ENCODE results near the gene ANKRD17. TPM values are rescaled to one million over a fixed set of nuclear protein-coding genes. Genes with fewer than 3 reads are reported as not detected.

ANKRD17 gene
- total and polyA plus RNA-seq, 2 donors (not counting 3 experiments of a cell fraction or from before 2014, with no cell fraction given) = 33.3 to 64.4 TPM

- H3K79me2 ChIP-seq (ENCODE audit: control insufficient read depth, insufficient read depth, low read length) = peaks cover 99% of the 10 kb centered on the region
- CTCF ChIA-PET = no interaction called here
Measured at GRCh38 chr4:73251384-73251783, 7.2 kb downstream of the ANKRD17 start.

DNA sequence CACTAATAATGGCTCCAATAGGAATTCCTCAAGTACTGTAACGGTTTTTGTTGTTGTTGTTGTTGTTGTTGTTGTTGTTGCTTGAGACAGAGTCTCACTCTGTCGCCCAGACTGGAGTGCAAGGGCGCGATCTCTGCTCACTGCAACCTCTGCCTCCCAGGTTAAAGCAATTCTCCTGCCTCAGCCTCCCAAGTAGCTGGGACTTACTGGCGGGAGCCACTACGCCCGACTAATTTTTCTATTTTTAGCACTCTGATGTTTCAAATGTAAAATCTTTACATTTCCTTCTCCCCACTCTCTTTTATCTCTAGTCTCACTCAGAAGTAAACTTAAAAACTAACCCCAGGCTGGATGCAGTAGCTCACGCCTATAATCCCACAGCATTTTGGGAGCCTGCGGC, 8.0 kb downstream of the ANKRD17 start:
- no peak overlapping the region for H3K27ac ChIP-seq (ENCODE audit: insufficient read depth, low read depth, low read length)
- dilution Hi-C loops (cut with MboI; ENCODE audit: extremely low pct_ligation_motif_present, low sequenced_read_pairs) = no loop called here
- H3K9me3 ChIP-seq (replicated peaks; ENCODE audit: control insufficient read depth, insufficient read depth, low read length) = no peaks in the 10 kb centered on the region
- H3K36me3 ChIP-seq (ENCODE audit: control insufficient read depth in 2 of 2, extremely low read depth in 1 of 2, insufficient read depth in 2 of 2, low read length in 2 of 2) = peaks cover 0 to 10% of the 10 kb centered on the region in 2 experiments
- no peaks in the 10 kb centered on the region for H3K27me3 ChIP-seq (ENCODE audit: control insufficient read depth in 2 of 2, insufficient read depth in 2 of 2, low read length in 2 of 2)
- ChIA-PET POLR2A (no interaction called here), CTCF (no interaction called here)
- peaks cover 99% of the 10 kb centered on the region for H3K79me2 ChIP-seq (ENCODE audit: control insufficient read depth, insufficient read depth, low read length)
- H3K9ac ChIP-seq (replicated peaks; ENCODE audit: extremely low read depth, insufficient read depth, low read length) = no peak overlapping the region
- H3K4me3 ChIP-seq (replicated peaks in 1 of 3; ENCODE audit: insufficient read depth in 1 of 3, low read depth in 1 of 3, low read length in 3 of 3) = no peak overlapping the region
- no peak for TF ChIP-seq MYC (IDR thresholded peaks at IDR 0.05; ENCODE audit: low read depth, low read length)
- TF ChIP-seq JUN (IDR thresholded peaks at IDR 0.05; ENCODE audit: borderline replicate concordance, insufficient read depth, insufficient read length, low read depth) = no peak
- TF ChIP-seq POLR2AphosphoS5 (IDR thresholded peaks at IDR 0.05; ENCODE audit: insufficient read depth, low read depth, low read length) = no peak
- TF ChIP-seq, protein P1, sequence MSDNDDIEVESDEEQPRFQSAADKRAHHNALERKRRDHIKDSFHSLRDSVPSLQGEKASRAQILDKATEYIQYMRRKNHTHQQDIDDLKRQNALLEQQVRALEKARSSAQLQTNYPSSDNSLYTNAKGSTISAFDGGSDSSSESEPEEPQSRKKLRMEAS (IDR thresholded peaks at IDR 0.05; ENCODE audit: insufficient read depth, insufficient read length) = no peak
- TF ChIP-seq, protein P2, sequence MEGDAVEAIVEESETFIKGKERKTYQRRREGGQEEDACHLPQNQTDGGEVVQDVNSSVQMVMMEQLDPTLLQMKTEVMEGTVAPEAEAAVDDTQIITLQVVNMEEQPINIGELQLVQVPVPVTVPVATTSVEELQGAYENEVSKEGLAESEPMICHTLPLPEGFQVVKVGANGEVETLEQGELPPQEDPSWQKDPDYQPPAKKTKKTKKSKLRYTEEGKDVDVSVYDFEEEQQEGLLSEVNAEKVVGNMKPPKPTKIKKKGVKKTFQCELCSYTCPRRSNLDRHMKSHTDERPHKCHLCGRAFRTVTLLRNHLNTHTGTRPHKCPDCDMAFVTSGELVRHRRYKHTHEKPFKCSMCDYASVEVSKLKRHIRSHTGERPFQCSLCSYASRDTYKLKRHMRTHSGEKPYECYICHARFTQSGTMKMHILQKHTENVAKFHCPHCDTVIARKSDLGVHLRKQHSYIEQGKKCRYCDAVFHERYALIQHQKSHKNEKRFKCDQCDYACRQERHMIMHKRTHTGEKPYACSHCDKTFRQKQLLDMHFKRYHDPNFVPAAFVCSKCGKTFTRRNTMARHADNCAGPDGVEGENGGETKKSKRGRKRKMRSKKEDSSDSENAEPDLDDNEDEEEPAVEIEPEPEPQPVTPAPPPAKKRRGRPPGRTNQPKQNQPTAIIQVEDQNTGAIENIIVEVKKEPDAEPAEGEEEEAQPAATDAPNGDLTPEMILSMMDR (IDR thresholded peaks at IDR 0.05; ENCODE audit: extremely low read depth in 1 of 2, insufficient read depth in 1 of 2, low read depth in 1 of 2, low read length in 2 of 2) = no peak
- no peak for TF ChIP-seq POLR2A (IDR thresholded peaks at IDR 0.05; ENCODE audit: low read depth, low read length)
- no peak for TF ChIP-seq EZH2 (IDR thresholded peaks at IDR 0.05; ENCODE audit: borderline replicate concordance, low read depth, low read length, severe bottlenecking)
- no peak for TF ChIP-seq FOS (IDR thresholded peaks at IDR 0.05; ENCODE audit: borderline replicate concordance, insufficient read depth, low read length)
- no peak for TF ChIP-seq GATA2 (IDR thresholded peaks at IDR 0.05; ENCODE audit: insufficient read depth, insufficient read length, low read depth, low read length)
- no peak overlapping the region for H2AFZ ChIP-seq (ENCODE audit: low read depth, low read length)
- no TSS peak for BruUV-seq (replicated peaks)
- DNase-seq (ENCODE audit: low read depth, low spot score) = no peak
- FAIRE-seq = no peak
- peaks cover 8% of the 10 kb centered on the region for H4K20me1 ChIP-seq (replicated peaks; ENCODE audit: control insufficient read depth, extremely low read depth, insufficient read depth, low read length)
- intact Hi-C loops (cut with micrococcal nuclease) = no loop called here
- no peaks in the 10 kb centered on the region for H3K9me1 ChIP-seq (replicated peaks; ENCODE audit: control insufficient read depth, extremely low read depth, insufficient read depth, low read length)
- no peaks in the 10 kb centered on the region for H3K4me1 ChIP-seq (ENCODE audit: control insufficient read depth, extremely low read depth, insufficient read depth, low read length)
- no peak overlapping the region for H3K4me2 ChIP-seq (ENCODE audit: insufficient read depth, low read length)

More at GRCh38 chr4:73251384-73251783, 7.2 kb downstream of the ANKRD17 start:
- Histone ChIP-seq H3K9me3 (replicated peaks; ENCODE audit: control insufficient read depth, insufficient read depth, low read length) (no peaks in the 10 kb centered on the region), H3K9me1 (replicated peaks; ENCODE audit: control insufficient read depth, extremely low read depth, insufficient read depth, low read length) (no peaks in the 10 kb centered on the region), H3K4me3 (replicated peaks in 1 of 3; ENCODE audit: insufficient read depth in 1 of 3, low read depth in 1 of 3, low read length in 3 of 3) (no peak overlapping the region), H3K9ac (replicated peaks; ENCODE audit: extremely low read depth, insufficient read depth, low read length) (no peak overlapping the region), H3K27ac (ENCODE audit: insufficient read depth, low read depth, low read length) (no peak overlapping the region), H3K36me3 (ENCODE audit: control insufficient read depth in 2 of 2, extremely low read depth in 1 of 2, insufficient read depth in 2 of 2, low read length in 2 of 2) (peaks cover 0 to 10% of the 10 kb centered on the region in 2 experiments), H4K20me1 (replicated peaks; ENCODE audit: control insufficient read depth, extremely low read depth, insufficient read depth, low read length) (peaks cover 7% of the 10 kb centered on the region), H3K4me1 (ENCODE audit: control insufficient read depth, extremely low read depth, insufficient read depth, low read length) (peaks cover 6% of the 10 kb centered on the region), H3K4me2 (ENCODE audit: insufficient read depth, low read length) (no peak overlapping the region), H3K27me3 (ENCODE audit: control insufficient read depth in 2 of 2, insufficient read depth in 2 of 2, low read length in 2 of 2) (no peaks in the 10 kb centered on the region), H2AFZ (ENCODE audit: low read depth, low read length) (no peak overlapping the region)
- no peak for FAIRE-seq
- intact Hi-C loops (cut with micrococcal nuclease) (no loop called here), dilution Hi-C loops (cut with MboI; ENCODE audit: extremely low pct_ligation_motif_present, low sequenced_read_pairs) (no loop called here)
- DNase-seq (ENCODE audit: low read depth, low spot score) = no peak
- POLR2A ChIA-PET = no interaction called here
- no peak for TF ChIP-seq POLR2A (IDR thresholded peaks at IDR 0.05; ENCODE audit: low read depth, low read length)
- no peak for TF ChIP-seq JUN (IDR thresholded peaks at IDR 0.05; ENCODE audit: borderline replicate concordance, insufficient read depth, insufficient read length, low read depth)
- TF ChIP-seq FOS (IDR thresholded peaks at IDR 0.05; ENCODE audit: borderline replicate concordance, insufficient read depth, low read length) = no peak
- no peak for TF ChIP-seq EZH2 (IDR thresholded peaks at IDR 0.05; ENCODE audit: borderline replicate concordance, low read depth, low read length, severe bottlenecking)
- no peak for TF ChIP-seq GATA2 (IDR thresholded peaks at IDR 0.05; ENCODE audit: insufficient read depth, insufficient read length, low read depth, low read length)
- TF ChIP-seq, protein P2 (IDR thresholded peaks at IDR 0.05; ENCODE audit: extremely low read depth in 1 of 2, insufficient read depth in 1 of 2, low read depth in 1 of 2, low read length in 2 of 2) = peak in 1 of 2 donors; percentile 8
- no TSS peak for BruUV-seq (replicated peaks)
